Right atrium auricular region (tissue), 2 donors: ENCODE measurements around the gene TXNIP. TPM values are rescaled to one million over a fixed set of nuclear protein-coding genes. Genes with fewer than 3 reads are reported as not detected.
A peak's percentile ranks its signal among the peaks of the same experiment; 100 is the strongest.

ENCODE experiments used
- DNase-seq: peaks from one replicate; pipeline ENCODE4 v3.0.0-alpha.2; 2019; ENCODE audit warnings: low spot score
- H3K27ac ChIP-seq, 2 donors: fragments of 200-600 bp; sonication (generic); 1 replicate in 1 of 2; 2 replicates in 1 of 2; pipeline ENCODE4 v1.5.1; 2016 to 2019
- H3K27me3 ChIP-seq, 2 donors: fragments of 200-600 bp; sonication (generic); one replicate each; pipeline versions ENCODE4 v1.5.1 to v1.6.0; 2017 to 2019
- H3K36me3 ChIP-seq: fragments of 200-600 bp; sonication (generic); one replicate; pipeline ENCODE4 v1.5.1; 2016
- H3K4me1 ChIP-seq, 2 donors: fragments of 200-600 bp; sonication (generic); one replicate each; pipeline versions ENCODE4 v1.5.1 to v1.6.0; 2017 to 2019
- H3K4me3 ChIP-seq, 2 donors: fragments of 200-600 bp; sonication (generic); 1 replicate in 1 of 2; 2 replicates in 1 of 2; pipeline ENCODE4 v1.5.1; 2017 to 2019; ENCODE audit warnings: mild to moderate bottlenecking in 1 of 2, moderate library complexity in 1 of 2
- H3K9me3 ChIP-seq, 2 donors: fragments of 200-600 bp; sonication (generic); one replicate each; pipeline ENCODE4 v1.5.1; 2019
- CTCF ChIP-seq, 2 donors: fragments of 200-600 bp; sonication (generic); IDR thresholded peaks; one replicate each; pipeline ENCODE4 v1.5.1; 2019; ENCODE audit warnings: antibody characterized with exemption in 2 of 2
- total RNA-seq, 2 donors: library from RNA; depleted of rRNA; stranded (reverse); fragments of >200 nt; gene quantifications; one replicate each; pipeline ENCODE4 v1.1.0, GENCODE V29; 2016

The TXNIP gene
- total RNA-seq, 2 donors from 2014 or later: 898 to 1,186 TPM

GRCh38 chr1:145961109-145961424 lies 35.3 kb downstream of the TXNIP start:
- peaks cover 0 to 56% of the 10 kb centered on the region in 2 donors for H3K4me1 ChIP-seq
- no peak for TF ChIP-seq CTCF (IDR thresholded peaks at IDR 0.05)
- no peak for DNase-seq
- no peaks in the 10 kb centered on the region for H3K36me3 ChIP-seq
- peak overlapping the region; percentile 53 to 60 for H3K4me3 ChIP-seq
- H3K27ac ChIP-seq: peak overlapping the region; percentile 93
- H3K27me3 ChIP-seq: no peaks in the 10 kb centered on the region
- H3K9me3 ChIP-seq: no peaks in the 10 kb centered on the region

- peak; percentile 85 for DNase-seq
- Histone ChIP-seq H3K27ac (peak overlapping the region; percentile 93), H3K27me3 (no peaks in the 10 kb centered on the region), H3K4me3 (peak overlapping the region; percentile 53 to 60), H3K4me1 (peaks cover 0 to 60% of the 10 kb centered on the region in 2 donors), H3K9me3 (no peaks in the 10 kb centered on the region), H3K36me3 (no peaks in the 10 kb centered on the region)
- peak in 1 of 2 donors; percentile 24 for TF ChIP-seq CTCF (IDR thresholded peaks at IDR 0.05)
Observed at GRCh38 chr1:145960468-145961108, 35.8 kb downstream of the TXNIP start.

- Histone ChIP-seq H3K4me3 (peak overlapping the region; percentile 53 to 60), H3K27ac (peak overlapping the region; percentile 93), H3K9me3 (no peaks in the 10 kb centered on the region), H3K27me3 (no peaks in the 10 kb centered on the region), H3K36me3 (no peaks in the 10 kb centered on the region), H3K4me1 (peaks cover 0 to 66% of the 10 kb centered on the region in 2 donors)
- TF ChIP-seq CTCF (IDR thresholded peaks at IDR 0.05): no peak
- DNase-seq: no peak
Observed at GRCh38 chr1:145959957-145960467, 36.4 kb downstream of the TXNIP start.

GRCh38 chr1:145959333-145959732 lies 37.0 kb downstream of the TXNIP start:
- H3K27ac ChIP-seq: peak overlapping the region; percentile 93 to 98
- H3K36me3 ChIP-seq: no peaks in the 10 kb centered on the region
- H3K4me1 ChIP-seq: peaks cover 0 to 73% of the 10 kb centered on the region in 2 donors
- TF ChIP-seq CTCF (IDR thresholded peaks at IDR 0.05): no peak
- DNase-seq: no peak
- H3K4me3 ChIP-seq: no peak overlapping the region
- H3K27me3 ChIP-seq: no peaks in the 10 kb centered on the region
- no peaks in the 10 kb centered on the region for H3K9me3 ChIP-seq

GRCh38 chr1:145958734-145959133 lies 37.6 kb downstream of the TXNIP start:
- no peak for TF ChIP-seq CTCF (IDR thresholded peaks at IDR 0.05)
- H3K4me3 ChIP-seq: no peak overlapping the region
- DNase-seq: no peak
- peak overlapping the region; percentile 97 to 98 for H3K27ac ChIP-seq
- H3K36me3 ChIP-seq: no peaks in the 10 kb centered on the region
- H3K4me1 ChIP-seq: peaks cover 0 to 74% of the 10 kb centered on the region in 2 donors
- H3K9me3 ChIP-seq: no peaks in the 10 kb centered on the region
- H3K27me3 ChIP-seq: no peaks in the 10 kb centered on the region
